Adipose tissue (tissue), 3 donors: Measurements from ENCODE around the gene CREG1. TPM values are rescaled to one million over a fixed set of nuclear protein-coding genes. Genes with fewer than 3 reads are reported as not detected.
"Not testable (repeated sequence)": the region's sequence is repeated elsewhere in the genome, so short reads cannot be mapped to it uniquely, and the experiment has no call there.

Source experiments
- H3K27ac ChIP-seq: one replicate; pipeline ENCODE4 v1.5.1; 2013; ENCODE audit warnings: low read depth, low read length
- WGBS, 3 donors: extraction: QIAGEN DNeasy Blood & Tissue Kit; methylation state at CpG; one replicate each; pipeline ENCODE4 v1.1.7; 2013; 5-methylcytosine and 5-hydroxymethylcytosine counted together
- polyA plus RNA-seq, 3 donors: library from polyadenylated mRNA; stranded (reverse); fragments of 200-250 nt; gene quantifications; one replicate each; pipeline ENCODE4 v1.2.3, GENCODE V29; 2013
- donor health status: healthy with polysubstance abuse.
- donor health status: Bipolar disorder and iron deficiency.
- donor health status: healthy.

Gene CREG1
- polyA plus RNA-seq, 3 donors: 41.7 to 113 (median 92.7) TPM

GRCh38 chr1:167567663-167568062 is 14.1 kb upstream of the CREG1 start:
- H3K27ac ChIP-seq: no peak overlapping the region
- 70 to 76% (median 71%) methylated on average over 5 of the region's 5 CpGs for whole genome bisulfite sequencing, 3 donors

GRCh38 chr1:167566766-167567165 is 13.2 kb upstream of the CREG1 start:
- no peak overlapping the region for H3K27ac ChIP-seq
- WGBS, 3 donors: 48 to 77% (median 56%) methylated on average over 3 of the region's 3 CpGs

GRCh38 chr1:167565922-167566321 is 12.4 kb upstream of the CREG1 start:
- no peak overlapping the region for H3K27ac ChIP-seq
- WGBS, 3 donors: 73 to 88% (median 82%) methylated on average over 5 of the region's 5 CpGs

GRCh38 chr1:167564612-167565270 is 11.2 kb upstream of the CREG1 start:
- H3K27ac ChIP-seq: no peak overlapping the region
- WGBS, 3 donors: 73 to 83% (median 75%) methylated on average over 5 of the region's 5 CpGs

GRCh38 chr1:167563579-167564246 is 10.2 kb upstream of the CREG1 start:
- no peak overlapping the region for H3K27ac ChIP-seq
- 68 to 81% (median 73%) methylated on average over 7 of the region's 7 CpGs for WGBS, 3 donors

- H3K27ac ChIP-seq: no peak overlapping the region
- 76 to 95% (median 91%) methylated on average over 1 of the region's 1 CpG for WGBS, 3 donors
Measured at GRCh38 chr1:167562702-167563101, 9.1 kb upstream of the CREG1 start.

- 85 to 95% (median 94%) methylated on average over 6 of the region's 6 CpGs for WGBS, 3 donors
- H3K27ac ChIP-seq: no peak overlapping the region
Measured at GRCh38 chr1:167561753-167562152, 8.2 kb upstream of the CREG1 start.

- H3K27ac ChIP-seq: no peak overlapping the region
- 6 to 14% (median 13%) methylated on average over 5 of the region's 5 CpGs for WGBS, 3 donors
Measured at GRCh38 chr1:167555971-167556714, 2.6 kb upstream of the CREG1 start.

- H3K27ac ChIP-seq: not testable (repeated sequence)
- WGBS, 3 donors: 97 to 100% (median 97%) methylated on average over 1 of the region's 1 CpG
Measured at GRCh38 chr1:167555072-167555471, 1.5 kb upstream of the CREG1 start.

GRCh38 chr1:167554028-167554779 is 642 bp upstream of the CREG1 start:
- 9 to 11% (median 10%) methylated on average over 15 of the region's 15 CpGs for WGBS, 3 donors
- no peak overlapping the region for H3K27ac ChIP-seq

GRCh38 chr1:167551362-167551761 is 2.2 kb downstream of the CREG1 start:
- H3K27ac ChIP-seq: no peak overlapping the region
- WGBS, 3 donors: 60 to 100% (median 83%) methylated on average over 1 of the region's 1 CpG

GRCh38 chr1:167548059-167548932 is 5.3 kb downstream of the CREG1 start:
- WGBS, 3 donors: 43 to 64% (median 50%) methylated on average over 5 of the region's 5 CpGs
- no peak overlapping the region for H3K27ac ChIP-seq

GRCh38 chr1:167546935-167547334 is 6.6 kb downstream of the CREG1 start:
- H3K27ac ChIP-seq: no peak overlapping the region
- WGBS, 3 donors: 76 to 100% (median 85%) methylated on average over 1 of the region's 1 CpG

- 69 to 87% (median 77%) methylated on average over 4 of the region's 4 CpGs for WGBS, 3 donors
- no peak overlapping the region for H3K27ac ChIP-seq
Measured at GRCh38 chr1:167545349-167545748, 8.2 kb downstream of the CREG1 start.

GRCh38 chr1:167544447-167545093 is 9.0 kb downstream of the CREG1 start:
- 74 to 89% (median 87%) methylated on average over 3 of the region's 3 CpGs for WGBS, 3 donors
- no peak overlapping the region for H3K27ac ChIP-seq

GRCh38 chr1:167543199-167543990 is 10.2 kb downstream of the CREG1 start:
- WGBS, 3 donors: 84 to 89% (median 86%) methylated on average over 13 of the region's 13 CpGs
- no peak overlapping the region for H3K27ac ChIP-seq
